HG02938 (cell line): ENCODE results near the gene AIPL1.

Source experiments
- ATAC-seq: cut with Tn5 transposase; IDR thresholded peaks from one replicate; pipeline ENCODE4 v1.9.1; 2021; ENCODE audit warnings: mild to moderate bottlenecking, moderate library complexity; ENCODE audit not compliant: unreplicated experiment

The AIPL1 gene

GRCh38 chr17:6421700-6422604 is 13.0 kb downstream of the AIPL1 start:
- no peak for ATAC-seq

GRCh38 chr17:6420173-6420641 is 14.7 kb downstream of the AIPL1 start:
- no peak for ATAC-seq

- no peak for ATAC-seq
These were observed 19.3 kb downstream of the AIPL1 start for GRCh38 chr17:6415616-6416015.

GRCh38 chr17:6413065-6413464 is 21.9 kb downstream of the AIPL1 start:
- ATAC-seq: no peak

- no peak for ATAC-seq
These were observed 26.2 kb downstream of the AIPL1 start for GRCh38 chr17:6408735-6409134.

- ATAC-seq: no peak
These were observed 26.6 kb downstream of the AIPL1 start for GRCh38 chr17:6408276-6408675.

- no peak for ATAC-seq
These were observed 32.7 kb downstream of the AIPL1 start for GRCh38 chr17:6402258-6402657.

GRCh38 chr17:6398955-6399354 is 36.0 kb downstream of the AIPL1 start:
- no peak for ATAC-seq

GRCh38 chr17:6394055-6394606 is 40.8 kb downstream of the AIPL1 start:
- no peak for ATAC-seq

- no peak for ATAC-seq
These were observed 41.5 kb downstream of the AIPL1 start for GRCh38 chr17:6393351-6393952.

GRCh38 chr17:6392609-6393350 is 42.1 kb downstream of the AIPL1 start:
- ATAC-seq: no peak

- ATAC-seq: no peak
These were observed 46.5 kb downstream of the AIPL1 start for GRCh38 chr17:6388416-6388815.

- ATAC-seq: no peak
These were observed 47.1 kb downstream of the AIPL1 start for GRCh38 chr17:6387858-6388257.

- ATAC-seq: no peak
These were observed 47.5 kb downstream of the AIPL1 start for GRCh38 chr17:6387442-6387841.

- no peak for ATAC-seq
These were observed 48.8 kb downstream of the AIPL1 start for GRCh38 chr17:6386041-6386630.

- no peak for ATAC-seq
These were observed 50.4 kb downstream of the AIPL1 start for GRCh38 chr17:6384481-6384880.

- no peak for ATAC-seq
These were observed 53.1 kb downstream of the AIPL1 start for GRCh38 chr17:6381526-6382465.

GRCh38 chr17:6380915-6381438 is 53.9 kb downstream of the AIPL1 start:
- no peak for ATAC-seq

GRCh38 chr17:6377906-6378305 is 57.0 kb downstream of the AIPL1 start:
- no peak for ATAC-seq
